Kidney capillary endothelial cell (primary cell): ENCODE measurements around the gene SNAP91.
"Not testable (repeated sequence)": the region's sequence is repeated elsewhere in the genome, so short reads cannot be mapped to it uniquely, and the experiment has no call there.

Experiments used
- DNase-seq: peaks from one replicate; pipeline ENCODE4 v3.0.0-alpha.2; 2018; ENCODE audit warnings: low spot score

Gene SNAP91

GRCh38 chr6:83615025-83615999, 93.6 kb downstream of the SNAP91 start:
- peak; percentile 22 for DNase-seq

GRCh38 chr6:83613378-83613777, 95.5 kb downstream of the SNAP91 start:
- no peak for DNase-seq

- DNase-seq, result no peak
These were observed 99.7 kb downstream of the SNAP91 start for GRCh38 chr6:83609248-83609647.

- DNase-seq, result no peak
These were observed 103.4 kb downstream of the SNAP91 start for GRCh38 chr6:83605517-83605916.

GRCh38 chr6:83603551-83603950, 105.3 kb downstream of the SNAP91 start:
- DNase-seq, result no peak

GRCh38 chr6:83601119-83601518, 107.8 kb downstream of the SNAP91 start:
- DNase-seq, result no peak

- no peak for DNase-seq
These were observed 108.4 kb downstream of the SNAP91 start for GRCh38 chr6:83600459-83600858.

GRCh38 chr6:83597511-83597910, 111.4 kb downstream of the SNAP91 start:
- no peak for DNase-seq

GRCh38 chr6:83597051-83597450, 111.8 kb downstream of the SNAP91 start:
- DNase-seq, result no peak

GRCh38 chr6:83594941-83595340, 114.0 kb downstream of the SNAP91 start:
- DNase-seq, result no peak

- no peak for DNase-seq
These were observed 115.5 kb downstream of the SNAP91 start for GRCh38 chr6:83593395-83593785.

- DNase-seq, result no peak
These were observed 116.0 kb downstream of the SNAP91 start for GRCh38 chr6:83592770-83593394.

- no peak for DNase-seq
These were observed 118.5 kb downstream of the SNAP91 start for GRCh38 chr6:83590416-83590815.

GRCh38 chr6:83589076-83589475, 119.8 kb downstream of the SNAP91 start:
- no peak for DNase-seq

- DNase-seq, result no peak
These were observed 130.8 kb downstream of the SNAP91 start for GRCh38 chr6:83578057-83578456.

GRCh38 chr6:83574783-83575182, 134.1 kb downstream of the SNAP91 start:
- no peak for DNase-seq

GRCh38 chr6:83571663-83572185, 137.2 kb downstream of the SNAP91 start:
- DNase-seq, result not testable (repeated sequence)

- DNase-seq, result no peak
These were observed 149.9 kb downstream of the SNAP91 start for GRCh38 chr6:83558975-83559374.

- DNase-seq, result no peak
These were observed 152.0 kb downstream of the SNAP91 start for GRCh38 chr6:83556871-83557270.

- not testable (repeated sequence) for DNase-seq
These were observed 157.2 kb downstream of the SNAP91 start for GRCh38 chr6:83551748-83552147.

- DNase-seq, result not testable (repeated sequence)
These were observed 158.4 kb downstream of the SNAP91 start for GRCh38 chr6:83550482-83550881.

GRCh38 chr6:83546636-83547035, 162.3 kb downstream of the SNAP91 start:
- DNase-seq, result no peak

GRCh38 chr6:83539678-83540077, 169.2 kb downstream of the SNAP91 start:
- no peak for DNase-seq
